GM18498 (cell line): ENCODE data around the gene CDH4.

ENCODE experiments used
- ATAC-seq: cut with Tn5 transposase; IDR thresholded peaks from one replicate; pipeline ENCODE4 v1.9.1; 2021; ENCODE audit warnings: mild to moderate bottlenecking, moderate library complexity; ENCODE audit not compliant: unreplicated experiment

Gene CDH4

GRCh38 chr20:61696181-61696735 is 444.2 kb downstream of the CDH4 start:
- no peak for ATAC-seq

DNA sequence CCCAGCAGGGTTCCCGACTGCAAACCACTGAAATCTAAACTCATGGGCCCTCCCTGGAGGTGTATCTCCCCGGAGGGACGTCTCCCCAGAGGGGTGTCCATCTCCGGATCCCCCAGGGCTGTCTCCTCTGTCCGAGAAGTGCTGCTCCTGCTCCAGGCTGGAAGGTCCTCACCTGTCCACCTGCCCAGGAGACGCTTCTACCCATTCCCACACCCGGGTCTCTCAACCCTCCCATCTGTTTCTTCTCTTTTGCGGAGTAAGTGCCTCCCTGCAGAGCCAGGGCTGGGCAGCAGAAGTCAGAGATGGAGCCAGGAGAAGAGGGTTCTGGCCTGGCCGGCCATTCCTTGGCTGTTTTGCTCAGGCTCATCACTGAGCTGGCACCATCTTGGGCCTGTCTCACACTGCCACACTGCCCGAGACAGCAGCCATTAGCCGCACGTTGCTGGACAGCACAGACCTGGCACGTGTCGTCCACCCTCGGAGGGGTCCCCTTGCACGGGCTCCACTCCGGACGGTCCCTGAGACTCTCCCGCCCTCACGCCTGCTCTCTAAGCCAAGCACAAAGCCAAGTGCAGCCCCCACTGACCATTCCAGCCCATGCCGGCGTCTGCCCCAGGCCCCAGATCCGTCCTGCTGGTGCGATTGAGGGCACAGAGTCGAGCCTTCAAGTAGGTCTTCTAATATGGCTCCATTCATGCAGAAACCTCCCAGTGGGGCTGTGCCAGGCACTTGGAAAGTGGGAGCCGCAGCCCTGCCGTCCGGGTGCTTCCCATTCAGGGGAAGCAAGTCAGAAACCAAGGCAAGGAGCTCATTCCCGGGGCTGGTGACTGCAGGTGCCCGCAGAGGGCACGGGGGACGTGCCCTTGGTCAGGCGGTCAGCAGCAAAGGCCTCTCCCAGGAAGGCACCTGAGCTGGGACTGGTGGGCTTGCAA is 445.9 kb downstream of the CDH4 start:
- no peak for ATAC-seq

DNA sequence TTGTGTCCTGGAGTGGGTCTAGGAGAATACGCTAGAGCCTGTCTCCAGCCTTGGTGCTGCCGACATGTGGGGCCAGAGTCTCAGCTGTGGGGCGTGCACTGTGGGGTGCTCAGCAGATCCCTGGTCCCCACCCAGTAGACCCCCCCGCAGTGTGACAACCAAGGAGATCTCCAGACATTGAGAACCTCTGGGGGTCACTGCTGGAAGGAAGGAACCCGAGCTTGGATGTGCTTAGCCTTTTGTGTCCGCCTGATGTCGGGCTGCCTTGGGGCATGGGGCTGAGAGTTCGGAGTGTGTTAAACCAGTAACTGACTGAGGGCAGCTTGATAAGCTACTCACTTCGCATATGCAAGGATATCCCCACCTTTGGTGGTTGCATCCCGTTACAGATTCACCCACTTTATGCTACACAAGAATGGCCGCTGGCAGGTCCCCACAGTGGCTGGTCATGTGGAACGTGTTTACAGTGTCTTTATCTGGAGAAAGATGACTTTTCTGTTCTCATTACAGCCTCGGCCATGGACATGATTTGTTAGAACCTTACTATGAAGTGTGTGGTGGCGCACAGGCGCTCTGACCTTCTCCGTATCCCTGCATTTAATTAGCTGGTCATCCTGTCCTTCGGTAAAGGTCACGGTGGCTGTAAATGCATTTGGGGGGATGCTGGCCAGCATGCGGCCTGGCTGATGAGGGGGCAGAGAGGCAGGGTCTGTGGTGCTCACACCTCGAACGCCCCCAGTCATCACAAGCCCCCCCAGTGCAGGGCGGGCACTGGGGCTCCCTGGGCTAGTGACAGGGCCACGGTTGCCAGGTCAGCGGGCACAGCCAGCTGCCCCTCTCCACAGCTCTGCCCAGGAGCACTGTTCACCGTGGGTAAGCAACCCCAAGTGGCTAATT is 446.8 kb downstream of the CDH4 start:
- ATAC-seq = no peak

DNA sequence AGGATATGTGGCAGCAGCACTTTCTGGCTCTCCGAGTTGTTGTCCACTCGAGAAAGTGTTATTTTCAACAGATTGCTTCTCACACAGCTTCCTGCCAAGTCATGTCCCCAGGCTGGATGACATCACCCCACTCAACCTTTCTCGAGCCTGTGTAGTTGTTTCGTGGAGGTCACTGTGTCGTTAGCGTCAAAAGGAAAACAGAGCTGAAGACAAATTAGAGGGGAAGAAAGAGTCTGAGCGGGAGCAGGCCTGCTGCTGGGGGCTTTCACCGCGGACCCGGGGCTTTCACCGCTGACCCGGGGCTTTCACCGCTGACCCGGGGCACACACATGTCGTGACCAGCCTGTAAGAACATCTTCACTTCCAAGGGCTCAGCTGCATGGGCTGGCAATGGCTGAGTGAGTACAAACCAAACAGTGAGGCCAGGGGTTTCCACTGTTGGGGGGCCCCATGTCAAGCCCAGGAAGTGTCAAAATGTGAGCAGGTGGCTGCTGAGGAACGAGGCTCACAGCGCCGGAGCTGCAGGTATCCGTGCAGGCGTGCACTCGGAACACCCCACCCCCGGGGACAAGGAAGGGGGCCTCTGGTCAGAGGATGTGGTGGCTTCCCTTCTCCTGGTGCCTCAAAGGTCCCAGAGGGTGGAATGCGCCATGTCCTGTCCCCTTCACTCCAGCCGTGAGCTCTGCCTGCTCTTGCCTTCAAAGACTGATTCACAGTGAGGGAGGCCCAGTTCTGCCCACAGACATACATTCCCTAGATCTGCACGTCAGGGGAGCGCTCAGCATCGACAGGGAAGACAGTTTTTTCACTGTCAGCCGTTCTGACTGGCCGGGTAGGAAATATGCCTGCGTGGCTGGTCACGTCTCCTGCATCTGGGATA is 447.7 kb downstream of the CDH4 start:
- no peak for ATAC-seq

GRCh38 chr20:61700595-61701140 is 448.6 kb downstream of the CDH4 start:
- no peak for ATAC-seq

GRCh38 chr20:61701401-61701800 is 449.3 kb downstream of the CDH4 start:
- no peak for ATAC-seq

GRCh38 chr20:61701802-61702201 is 449.7 kb downstream of the CDH4 start:
- no peak for ATAC-seq

DNA sequence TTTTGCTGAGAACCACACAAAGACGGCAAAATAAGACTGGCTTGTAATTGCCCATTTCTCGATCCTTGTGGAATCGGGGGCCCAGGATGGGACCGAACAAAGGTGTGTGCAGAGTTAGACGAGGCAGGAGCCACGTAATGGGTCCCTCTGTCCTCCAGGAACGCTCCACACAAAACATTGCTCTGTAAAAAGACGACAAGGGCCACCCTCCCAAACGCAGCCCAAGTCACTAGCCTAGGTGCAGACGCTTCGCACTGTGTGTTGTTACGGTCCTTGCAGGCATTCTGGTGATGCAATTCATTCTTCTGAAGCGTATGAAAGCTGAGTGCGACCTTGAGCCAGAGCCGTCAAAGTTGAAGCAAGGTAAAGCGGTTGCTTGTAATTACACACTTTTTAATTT is 450.2 kb downstream of the CDH4 start:
- ATAC-seq = no peak

GRCh38 chr20:61704661-61705060 is 452.6 kb downstream of the CDH4 start:
- no peak for ATAC-seq

DNA sequence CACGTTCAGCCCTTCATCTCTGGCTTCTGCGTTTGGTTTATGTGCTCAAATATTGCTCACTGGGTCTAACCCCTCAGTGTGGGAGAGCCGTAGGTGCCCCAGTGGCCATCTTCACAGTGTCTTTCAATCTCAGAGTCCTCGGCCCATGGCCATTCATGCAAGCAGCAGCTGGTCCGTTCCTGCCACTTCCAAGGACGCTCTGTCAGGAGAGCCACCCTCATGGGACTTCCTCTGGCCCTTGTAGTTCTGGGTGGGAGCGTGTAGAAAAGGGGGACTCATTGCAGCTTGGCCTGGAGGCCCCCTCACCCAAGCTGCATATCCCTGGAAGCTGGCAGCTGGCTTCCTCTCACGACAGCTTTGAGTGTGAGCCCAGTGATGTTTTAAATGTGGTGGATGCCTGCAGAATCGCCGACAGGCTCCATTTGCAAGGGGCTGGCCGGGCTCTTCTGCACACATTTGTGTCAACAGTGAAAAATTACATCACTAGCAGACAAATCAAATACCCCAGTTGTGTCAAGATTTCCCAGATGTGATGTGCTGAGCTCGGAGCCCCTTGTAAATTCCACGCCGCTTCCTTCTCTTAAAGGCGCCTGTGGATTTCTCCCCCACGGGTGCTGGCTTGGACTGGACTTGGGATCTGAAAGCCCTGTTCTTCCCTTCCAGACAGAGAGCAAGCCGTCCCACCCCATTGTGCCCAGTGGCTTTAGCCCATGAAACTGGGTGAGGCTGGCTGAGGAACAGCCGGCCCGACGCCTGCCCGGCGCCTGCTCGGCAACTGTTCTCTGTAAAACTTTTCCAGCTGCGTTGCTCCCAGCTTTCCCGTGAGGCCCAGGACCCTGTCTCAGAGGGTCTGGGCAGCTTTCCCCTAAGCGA is 453.6 kb downstream of the CDH4 start:
- ATAC-seq = no peak

DNA sequence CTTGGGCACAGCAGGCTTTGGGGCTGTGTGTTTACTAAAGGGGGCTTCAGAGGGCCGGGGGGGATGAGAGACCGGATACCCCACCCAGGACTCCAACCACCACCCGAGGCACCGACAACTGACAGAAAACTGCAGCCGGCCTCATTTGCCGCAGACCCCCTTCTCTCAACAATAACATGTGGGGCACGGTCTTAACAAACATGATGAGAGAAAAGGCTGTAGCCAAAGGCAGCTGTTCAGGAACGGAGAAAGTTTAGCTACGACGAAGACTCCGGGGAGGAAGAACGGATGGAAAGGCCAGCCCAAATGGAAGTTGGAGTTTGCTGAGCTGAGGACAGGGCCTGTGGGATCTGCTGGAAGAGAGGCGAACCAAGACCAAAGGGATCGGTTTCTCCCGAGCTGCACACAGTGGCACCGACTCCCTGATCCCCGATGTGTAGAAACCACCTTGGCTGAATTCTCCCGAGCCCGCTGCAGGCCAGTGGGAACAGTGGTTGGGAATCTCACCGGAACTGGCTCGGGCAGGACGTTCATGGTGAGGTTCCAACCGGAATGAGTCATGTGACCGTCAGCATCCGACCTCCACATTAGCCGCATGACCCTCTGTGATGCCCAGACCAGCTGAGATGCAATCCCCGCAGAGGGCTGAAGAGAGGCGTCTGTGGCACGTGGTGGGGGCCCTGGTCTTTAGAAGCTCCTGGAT is 454.3 kb downstream of the CDH4 start:
- no peak for ATAC-seq

- ATAC-seq = no peak
Observed at GRCh38 chr20:61708891-61709290, 456.8 kb downstream of the CDH4 start.

DNA sequence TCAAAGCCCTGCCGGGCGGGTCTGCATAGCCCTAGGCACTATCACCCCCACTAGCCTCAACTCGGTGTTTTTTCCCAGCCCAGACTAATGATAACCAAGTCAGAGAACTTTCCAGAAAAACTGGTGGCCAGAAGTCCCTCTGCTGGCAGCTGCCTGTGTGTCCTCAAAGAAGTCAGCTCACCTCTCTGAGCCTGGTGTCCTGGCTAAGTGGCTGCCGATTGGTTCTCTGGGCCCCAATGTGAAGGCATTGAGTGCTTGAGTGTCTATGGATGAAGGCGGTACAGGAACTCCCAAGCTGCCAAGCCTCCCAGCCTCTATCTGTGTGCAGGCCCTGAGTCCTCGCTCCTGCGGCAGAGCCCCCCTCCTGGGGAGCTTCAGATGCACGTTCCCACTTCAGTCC is 458.0 kb downstream of the CDH4 start:
- ATAC-seq = no peak

DNA sequence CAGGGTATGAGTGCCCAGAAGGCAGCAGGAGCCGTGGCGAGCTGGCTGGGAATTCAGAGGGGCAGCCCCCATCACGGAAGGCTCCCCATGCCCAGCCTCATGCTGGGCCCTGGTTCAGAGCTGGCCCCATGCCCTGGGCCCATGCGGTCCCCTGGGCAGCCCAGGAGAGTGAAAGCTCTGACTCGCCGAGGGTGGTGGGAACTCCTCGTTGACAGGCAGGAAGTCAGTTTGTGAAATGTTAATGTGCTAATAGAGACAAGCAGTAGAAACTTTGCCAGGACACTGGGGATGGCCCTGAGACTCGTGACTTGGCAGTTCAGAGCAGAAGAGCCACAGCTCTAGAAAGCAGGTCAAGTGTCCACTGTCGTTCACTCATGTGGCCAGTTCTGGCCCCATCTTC is 460.6 kb downstream of the CDH4 start:
- ATAC-seq = no peak

- no peak for ATAC-seq
Observed at GRCh38 chr20:61718361-61719005, 466.4 kb downstream of the CDH4 start.

DNA sequence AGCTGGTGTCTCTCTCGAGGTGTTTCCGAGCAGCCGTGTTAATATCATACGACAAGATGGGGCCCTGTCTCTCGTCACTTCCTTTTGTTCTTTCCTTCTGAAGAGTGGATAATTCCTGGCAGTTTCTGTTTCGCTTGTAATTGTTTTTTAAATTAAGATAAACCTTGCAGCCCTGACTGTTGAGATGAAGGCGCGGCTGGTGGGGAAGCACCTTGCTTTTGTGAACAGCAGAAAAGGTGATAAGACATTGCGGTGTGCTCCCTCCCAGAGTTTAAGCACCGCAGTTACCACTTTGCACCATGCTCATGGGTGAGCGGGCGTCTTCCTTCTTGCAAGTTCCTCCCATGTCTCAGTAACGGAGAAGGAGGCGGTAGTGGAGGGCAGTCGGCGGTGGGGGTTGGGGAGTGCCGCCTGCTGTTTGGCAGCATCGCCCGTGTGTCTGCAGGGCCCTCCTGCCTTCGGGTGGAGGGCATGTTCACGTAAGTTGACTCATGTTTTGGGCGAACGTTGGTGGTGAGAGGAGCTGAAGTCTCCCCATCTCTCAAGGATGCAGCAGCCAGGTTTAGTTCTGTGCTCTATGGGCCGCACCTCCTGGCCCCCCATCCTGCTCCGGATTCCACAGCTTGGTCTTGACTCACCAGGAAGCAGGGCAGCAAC is 467.8 kb downstream of the CDH4 start:
- no peak for ATAC-seq

GRCh38 chr20:61720348-61720696 is 468.3 kb downstream of the CDH4 start:
- no peak for ATAC-seq
